Activated CD8-positive, alpha-beta memory T cell treated with anti-CD3 and anti-CD28 coated beads for 4 hours (primary cell): ENCODE measurements around the gene FLYWCH2.
"Not testable (repeated sequence)": the region's sequence is repeated elsewhere in the genome, so short reads cannot be mapped to it uniquely, and the experiment has no call there.

Source experiments
- DNase-seq, 2 donors: peaks; one replicate each; pipeline ENCODE4 v3.0.0-alpha.2; 2020; ENCODE audit warnings: low read depth in 2 of 2

Gene FLYWCH2

DNA sequence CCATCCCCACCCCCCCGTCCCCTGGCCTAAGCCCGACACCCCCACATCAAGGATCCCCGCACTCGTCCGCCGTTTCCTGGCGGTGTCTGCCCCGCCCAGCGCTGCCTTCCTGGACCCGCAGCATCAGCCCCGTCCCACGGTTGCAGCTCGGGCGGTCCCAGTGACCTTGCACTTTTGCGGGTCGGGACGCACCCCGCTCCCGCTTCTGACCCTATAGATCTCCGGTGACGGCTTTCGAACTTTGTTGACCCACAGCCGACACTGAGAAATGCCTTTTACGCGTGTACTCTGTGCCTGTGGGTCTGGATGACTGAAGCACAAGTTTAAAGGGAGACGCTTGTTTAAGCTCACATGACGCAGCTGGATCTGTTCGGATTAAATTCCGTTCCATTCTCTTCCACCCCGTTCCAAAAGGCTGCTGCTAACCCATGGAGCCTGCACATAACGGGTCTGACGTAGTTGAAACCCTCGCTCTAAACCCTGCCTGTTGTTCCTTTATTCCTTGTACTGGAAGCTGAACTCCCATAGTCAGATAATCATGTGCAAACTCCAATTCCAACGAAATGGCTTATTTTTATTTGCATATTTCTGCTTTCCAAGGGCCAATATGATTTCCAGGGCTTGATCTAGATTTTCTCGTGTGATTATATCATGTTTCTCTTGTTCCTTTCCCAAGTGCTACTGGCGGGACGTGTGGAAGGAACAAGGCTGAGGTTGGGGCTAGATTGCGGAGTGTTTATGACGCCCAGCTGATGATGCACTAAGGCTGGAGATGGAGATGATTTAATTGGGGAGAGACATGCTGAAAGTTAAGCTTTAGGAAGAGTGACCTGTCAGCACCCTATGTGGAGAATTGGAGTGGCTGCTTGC is 29.6 kb downstream of the FLYWCH2 start:
- no peak for DNase-seq

DNA sequence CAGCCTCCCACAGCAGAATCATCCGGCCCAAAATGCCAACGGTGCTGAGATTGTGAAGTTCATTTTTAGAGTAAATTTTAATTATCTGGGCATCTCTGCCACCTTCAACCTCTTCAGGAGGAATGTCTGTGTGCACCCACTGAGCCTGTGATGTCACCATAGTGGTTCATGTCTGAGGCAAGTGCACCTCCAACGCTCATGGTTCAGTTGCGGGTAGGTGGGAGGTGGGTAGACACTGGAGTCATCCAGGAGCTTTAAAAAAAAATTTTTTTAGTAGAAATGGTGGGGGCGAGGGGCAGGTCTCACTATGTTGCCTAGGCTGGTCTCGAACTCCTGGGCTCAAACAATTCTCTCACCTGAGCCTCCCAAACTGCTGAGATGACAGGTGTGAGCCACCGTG is 30.6 kb downstream of the FLYWCH2 start:
- no peak for DNase-seq

GRCh38 chr16:2914233-2914632 is 31.2 kb downstream of the FLYWCH2 start:
- DNase-seq: no peak

GRCh38 chr16:2915196-2915929 is 32.3 kb downstream of the FLYWCH2 start:
- no peak for DNase-seq

DNA sequence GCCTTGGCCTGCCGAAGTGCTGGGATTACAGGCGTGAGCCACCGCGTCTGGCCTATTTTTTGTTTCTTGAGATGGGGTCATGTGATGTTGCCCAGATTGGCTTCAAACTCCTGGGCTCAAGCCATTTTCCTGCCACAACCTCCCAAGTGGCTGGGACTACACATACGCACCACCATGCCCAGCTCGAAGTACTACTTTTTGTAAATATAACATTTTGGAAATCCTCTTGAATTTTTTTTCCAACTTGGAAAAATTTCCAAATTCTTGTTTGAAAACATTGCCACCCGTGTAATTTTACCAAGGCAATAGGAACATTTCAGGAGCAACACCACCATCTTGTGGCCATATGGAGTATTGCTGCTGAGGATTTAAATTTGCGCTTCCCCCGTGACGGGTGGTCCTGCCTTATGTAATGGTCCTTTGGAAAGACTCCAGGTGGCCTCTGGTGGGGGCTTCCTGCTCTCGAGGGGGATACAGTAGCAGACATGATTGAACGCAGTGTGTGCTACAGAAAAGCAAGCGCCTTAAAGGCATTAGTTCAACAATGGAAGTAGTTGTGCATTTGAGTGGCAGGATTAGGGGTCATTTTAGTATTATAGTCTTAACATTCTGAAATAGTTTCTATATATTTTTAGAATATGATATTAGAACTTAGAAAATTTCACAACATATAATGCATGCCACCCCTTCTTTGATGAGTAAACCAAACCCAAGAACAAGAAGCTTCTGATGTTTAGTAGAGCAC is 36.7 kb downstream of the FLYWCH2 start:
- peak in 1 of 2 donors; percentile 34 for DNase-seq

DNA sequence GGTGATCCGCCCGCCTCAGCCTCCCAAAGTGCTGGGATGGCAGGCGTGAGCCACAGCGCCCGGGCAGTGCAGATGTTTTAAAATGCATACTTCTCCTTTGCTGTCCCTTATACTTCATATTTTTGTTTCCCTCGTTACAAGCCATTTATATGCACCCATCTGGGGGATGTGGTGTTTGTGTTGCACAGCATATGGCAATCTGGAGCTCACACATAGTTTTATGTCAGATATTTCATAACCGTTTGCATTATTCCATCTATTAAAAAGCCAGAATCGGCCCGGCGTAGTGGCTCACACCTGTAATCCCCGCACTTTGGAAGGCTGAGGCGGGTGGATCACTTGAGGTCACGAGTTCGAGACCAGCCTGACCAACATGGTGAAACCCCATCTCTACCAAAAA is 40.5 kb downstream of the FLYWCH2 start:
- no peak for DNase-seq

- DNase-seq: no peak
Measured at GRCh38 chr16:2924901-2925755, 42.1 kb downstream of the FLYWCH2 start.

DNA sequence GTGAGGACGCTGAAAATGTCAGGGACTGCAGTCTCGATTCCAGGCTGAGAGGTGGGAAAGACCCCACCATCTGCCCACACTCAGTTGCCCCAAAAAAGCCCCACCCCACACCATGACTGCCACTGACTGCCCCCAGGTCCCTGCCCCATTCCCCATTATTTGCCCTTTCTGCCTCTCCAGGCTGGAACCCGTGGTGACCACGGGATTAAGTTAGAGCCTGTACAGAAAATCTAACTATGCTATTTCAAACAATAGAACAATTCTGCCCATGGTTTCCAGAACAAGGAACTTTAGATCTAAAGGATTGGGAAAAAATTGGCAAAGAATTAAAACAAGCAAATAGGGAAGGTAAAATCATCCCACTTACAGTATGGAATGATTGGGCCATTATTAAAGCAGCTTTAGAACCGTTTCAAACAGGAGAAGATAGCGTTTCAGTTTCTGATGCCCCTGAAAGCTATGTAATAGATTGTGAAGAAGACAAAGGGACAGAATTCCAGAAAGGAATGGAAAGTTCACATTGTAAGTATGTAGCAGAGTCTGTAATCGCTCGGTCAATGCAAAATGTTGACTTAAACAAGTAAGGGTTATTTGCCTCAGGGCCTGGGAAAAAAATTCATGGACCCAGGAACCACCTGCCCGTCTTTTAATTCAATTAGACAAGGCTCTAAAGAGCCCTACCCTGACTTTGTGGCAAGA is 43.1 kb downstream of the FLYWCH2 start:
- DNase-seq: no peak

GRCh38 chr16:2926650-2926999 is 43.6 kb downstream of the FLYWCH2 start:
- no peak for DNase-seq

DNA sequence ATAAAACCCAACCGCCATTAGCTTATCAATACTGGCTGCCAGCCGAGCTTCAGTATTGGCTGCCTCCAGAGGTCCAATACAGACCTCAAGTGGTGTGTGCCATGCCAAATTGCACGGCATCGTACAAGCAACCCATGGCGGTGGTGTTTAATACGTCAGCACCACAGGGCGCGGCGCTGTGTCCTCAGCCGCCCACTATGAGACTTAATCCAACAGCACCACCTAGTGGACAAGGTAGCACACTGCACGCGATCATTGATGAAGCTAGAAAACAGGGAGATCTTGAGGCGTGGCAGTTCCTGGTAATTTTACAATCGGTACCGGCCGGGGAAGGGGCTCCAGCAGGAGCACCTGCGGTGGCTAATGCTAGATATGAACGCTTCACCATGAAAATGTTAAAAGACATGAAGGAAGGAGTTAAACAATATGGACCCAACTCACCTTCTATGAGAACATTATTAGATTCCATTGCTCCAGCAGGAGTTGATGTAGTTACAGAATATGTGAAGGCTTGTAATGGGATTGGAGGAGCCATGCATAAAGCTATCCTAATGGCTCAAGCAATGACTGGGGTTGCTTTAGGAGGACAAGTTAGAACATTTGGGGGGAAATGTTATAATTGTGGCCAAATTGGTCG is 44.1 kb downstream of the FLYWCH2 start:
- DNase-seq: peak; percentile 71 to 76

GRCh38 chr16:2928151-2928550 is 45.1 kb downstream of the FLYWCH2 start:
- DNase-seq: not testable (repeated sequence)

DNA sequence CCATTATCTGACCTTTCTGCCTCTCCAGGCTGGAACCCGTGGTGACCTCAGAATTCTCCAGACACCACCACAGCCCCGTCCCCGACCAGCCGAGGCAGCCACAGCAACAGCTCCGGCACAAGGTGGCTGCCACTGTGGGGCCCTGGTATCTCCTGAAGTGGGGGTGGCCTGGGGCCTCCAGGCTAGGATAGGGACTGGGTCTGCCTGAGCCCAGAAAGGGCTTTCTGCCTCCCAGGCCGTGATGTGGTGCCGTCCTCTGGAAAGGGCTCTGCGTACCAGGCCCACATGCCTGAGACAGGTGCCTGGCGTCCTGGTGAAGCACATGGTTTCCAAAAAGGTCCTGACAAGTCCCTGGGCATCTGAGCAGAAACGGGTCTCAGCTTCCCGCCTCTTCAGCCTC is 45.8 kb downstream of the FLYWCH2 start:
- DNase-seq: no peak

DNA sequence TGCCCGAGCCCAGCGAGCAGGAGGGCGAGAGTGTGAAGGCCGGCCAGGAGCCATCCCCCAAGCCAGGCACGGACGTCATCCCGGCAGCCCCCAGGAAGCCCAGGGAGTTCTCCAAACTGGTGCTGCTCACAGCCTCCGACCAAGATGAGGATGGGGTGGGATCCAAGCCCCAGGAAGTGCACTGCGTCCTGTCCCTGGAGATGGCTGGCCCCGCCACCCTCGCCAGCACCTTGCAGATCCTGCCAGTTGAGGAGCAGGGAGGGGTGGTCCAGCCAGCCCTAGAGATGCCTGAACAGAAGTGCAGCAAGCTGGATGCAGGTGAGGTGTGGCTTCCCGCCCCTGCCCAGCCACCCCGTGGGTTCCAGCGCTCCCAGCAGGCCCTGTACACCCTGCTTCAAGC is 46.7 kb downstream of the FLYWCH2 start:
- DNase-seq: no peak

DNA sequence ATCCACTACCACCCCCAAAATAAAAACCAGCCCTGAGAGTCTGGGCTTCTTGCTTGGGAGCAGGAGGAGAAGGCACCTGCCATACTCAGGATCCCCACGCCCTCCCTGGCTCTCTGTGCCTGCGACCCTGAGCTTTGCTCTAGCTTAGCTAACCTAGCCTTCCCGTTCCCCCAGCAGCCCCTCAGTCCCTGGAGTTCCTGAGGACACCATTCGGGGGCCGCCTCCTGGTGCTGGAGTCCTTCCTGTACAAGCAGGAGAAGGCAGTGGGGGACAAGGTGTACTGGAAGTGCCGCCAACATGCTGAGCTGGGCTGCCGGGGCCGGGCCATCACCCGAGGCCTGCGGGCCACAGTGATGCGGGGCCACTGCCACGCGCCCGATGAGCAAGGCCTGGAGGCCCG is 47.2 kb downstream of the FLYWCH2 start:
- no peak for DNase-seq

- not testable (repeated sequence) for DNase-seq
Measured at GRCh38 chr16:2931231-2931914, 48.4 kb downstream of the FLYWCH2 start.

DNA sequence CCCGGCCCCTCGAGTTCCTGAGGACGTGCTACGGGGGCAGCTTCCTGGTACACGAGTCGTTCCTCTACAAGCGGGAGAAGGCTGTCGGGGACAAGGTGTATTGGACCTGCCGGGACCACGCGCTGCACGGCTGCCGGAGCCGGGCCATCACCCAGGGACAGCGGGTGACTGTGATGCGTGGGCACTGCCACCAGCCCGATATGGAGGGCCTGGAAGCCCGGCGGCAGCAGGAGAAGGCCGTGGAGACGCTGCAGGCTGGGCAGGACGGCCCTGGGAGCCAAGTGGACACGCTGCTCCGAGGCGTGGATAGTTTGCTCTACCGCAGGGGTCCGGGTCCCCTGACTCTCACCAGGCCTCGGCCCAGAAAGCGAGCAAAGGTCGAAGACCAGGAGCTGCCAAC is 50.1 kb downstream of the FLYWCH2 start:
- DNase-seq: no peak

DNA sequence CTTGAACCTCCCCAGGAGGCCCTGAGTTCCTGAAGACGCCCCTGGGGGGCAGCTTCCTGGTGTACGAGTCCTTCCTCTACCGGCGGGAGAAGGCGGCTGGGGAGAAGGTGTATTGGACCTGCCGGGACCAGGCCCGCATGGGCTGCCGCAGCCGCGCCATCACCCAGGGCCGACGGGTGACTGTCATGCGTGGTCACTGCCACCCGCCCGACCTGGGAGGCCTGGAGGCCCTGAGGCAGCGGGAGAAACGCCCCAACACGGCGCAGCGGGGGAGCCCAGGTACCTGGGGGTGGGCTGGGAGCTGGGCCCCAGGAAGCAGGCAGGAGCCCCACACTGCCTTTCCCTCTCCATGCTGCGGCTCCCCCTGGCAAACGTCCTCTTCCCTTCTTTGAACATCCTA is 50.7 kb downstream of the FLYWCH2 start:
- no peak for DNase-seq

DNA sequence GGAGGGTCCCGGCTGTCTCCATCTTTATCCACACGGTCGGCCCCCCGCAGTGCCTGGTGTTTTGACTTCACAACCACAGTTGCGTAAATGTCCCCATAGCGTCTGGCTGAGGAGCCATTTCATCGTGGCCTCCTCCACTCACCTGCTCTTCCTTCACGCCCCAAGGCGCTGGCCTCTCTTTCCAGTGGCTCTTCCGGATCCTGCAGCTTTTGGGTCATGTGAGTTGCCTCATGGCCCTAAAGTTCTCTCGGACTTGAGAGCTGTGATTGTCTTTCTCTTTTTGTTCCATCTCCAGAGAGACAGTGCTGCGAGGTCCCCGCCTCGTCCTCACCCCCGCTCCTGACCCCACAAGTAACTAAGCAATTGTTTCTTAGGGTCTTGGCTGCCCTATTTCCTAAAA is 51.4 kb downstream of the FLYWCH2 start:
- DNase-seq: no peak

GRCh38 chr16:2936436-2937011 is 53.5 kb downstream of the FLYWCH2 start:
- no peak for DNase-seq
